Measurements from ENCODE around the gene FAM13C. TPM values are rescaled to one million over a fixed set of nuclear protein-coding genes. Genes with fewer than 3 reads are reported as not detected.

Gene FAM13C
- total RNA-seq, 1 donor from 2014 or later: 31.8 TPM

DNA sequence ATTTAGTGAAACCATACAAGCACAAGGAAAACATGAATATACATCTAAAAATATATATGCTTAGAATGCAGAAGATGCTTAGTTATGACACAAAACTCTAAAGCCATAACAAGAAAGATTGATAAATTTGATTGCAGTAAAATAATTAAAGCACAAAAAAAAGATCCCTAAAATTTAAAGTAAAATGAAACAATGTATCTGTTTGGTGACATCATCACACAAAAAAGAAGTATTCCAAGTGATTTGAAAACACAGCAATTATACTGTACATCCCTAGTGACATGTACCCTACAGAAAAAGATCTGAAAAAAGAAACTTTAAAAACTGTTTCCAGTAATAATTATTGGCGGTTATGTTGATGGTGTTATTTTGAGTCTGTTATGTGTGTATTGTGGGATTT, 148.2 kb downstream of the FAM13C start:
- Histone ChIP-seq H3K4me3 (ENCODE audit: low read length in 3 of 3) (no peak overlapping the region), H3K27me3 (ENCODE audit: control insufficient read depth in 3 of 3, insufficient read depth in 3 of 3, low read length in 3 of 3) (no peaks in the 10 kb centered on the region), H3K9me3 (ENCODE audit: control insufficient read depth in 3 of 3, low read length in 3 of 3) (no peaks in the 10 kb centered on the region), H3K36me3 (ENCODE audit: control insufficient read depth in 3 of 3, insufficient read depth in 3 of 3, low read length in 3 of 3) (no peaks in the 10 kb centered on the region), H3K4me1 (ENCODE audit: control insufficient read depth in 3 of 3, insufficient read depth in 3 of 3, low read length in 3 of 3) (no peaks in the 10 kb centered on the region), H3K27ac (ENCODE audit: low read depth, low read length) (no peak overlapping the region), H3K9ac (ENCODE audit: low read depth in 1 of 3, low read length in 3 of 3) (no peak overlapping the region)

DNA sequence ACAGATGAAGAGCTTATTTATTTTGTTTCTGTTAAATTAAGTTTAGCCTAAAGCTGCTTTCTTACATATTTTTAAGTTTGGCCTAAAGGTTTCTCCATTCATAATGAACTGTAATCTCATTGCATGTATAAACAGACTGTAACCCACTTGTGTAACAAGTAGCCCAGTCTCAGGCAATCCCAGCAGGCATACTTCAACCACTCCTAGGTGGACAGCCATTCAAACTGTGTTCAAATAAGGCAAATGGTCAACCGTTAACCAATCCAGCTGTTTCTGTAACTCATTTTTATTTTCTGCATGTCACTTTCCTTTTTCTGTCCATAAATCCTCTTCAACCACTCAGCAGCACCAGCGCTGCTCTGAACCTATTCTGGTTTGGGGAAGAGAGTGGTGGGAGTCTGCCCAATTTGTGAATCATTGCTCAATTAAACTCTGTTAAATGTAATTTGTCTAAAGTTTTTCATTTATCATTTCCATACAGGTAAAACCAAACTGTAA, 150.0 kb downstream of the FAM13C start:
- no peaks in the 10 kb centered on the region for H3K27me3 ChIP-seq (ENCODE audit: control insufficient read depth in 3 of 3, insufficient read depth in 3 of 3, low read length in 3 of 3)
- no peaks in the 10 kb centered on the region for H3K9me3 ChIP-seq (ENCODE audit: control insufficient read depth in 3 of 3, low read length in 3 of 3)
- no peak overlapping the region for H3K27ac ChIP-seq (ENCODE audit: low read depth, low read length)
- no peak overlapping the region for H3K4me3 ChIP-seq (ENCODE audit: low read length in 3 of 3)
- no peaks in the 10 kb centered on the region for H3K36me3 ChIP-seq (ENCODE audit: control insufficient read depth in 3 of 3, insufficient read depth in 3 of 3, low read length in 3 of 3)
- no peak overlapping the region for H3K9ac ChIP-seq (ENCODE audit: low read depth in 1 of 3, low read length in 3 of 3)
- H3K4me1 ChIP-seq (ENCODE audit: control insufficient read depth in 3 of 3, insufficient read depth in 3 of 3, low read length in 3 of 3): no peaks in the 10 kb centered on the region

DNA sequence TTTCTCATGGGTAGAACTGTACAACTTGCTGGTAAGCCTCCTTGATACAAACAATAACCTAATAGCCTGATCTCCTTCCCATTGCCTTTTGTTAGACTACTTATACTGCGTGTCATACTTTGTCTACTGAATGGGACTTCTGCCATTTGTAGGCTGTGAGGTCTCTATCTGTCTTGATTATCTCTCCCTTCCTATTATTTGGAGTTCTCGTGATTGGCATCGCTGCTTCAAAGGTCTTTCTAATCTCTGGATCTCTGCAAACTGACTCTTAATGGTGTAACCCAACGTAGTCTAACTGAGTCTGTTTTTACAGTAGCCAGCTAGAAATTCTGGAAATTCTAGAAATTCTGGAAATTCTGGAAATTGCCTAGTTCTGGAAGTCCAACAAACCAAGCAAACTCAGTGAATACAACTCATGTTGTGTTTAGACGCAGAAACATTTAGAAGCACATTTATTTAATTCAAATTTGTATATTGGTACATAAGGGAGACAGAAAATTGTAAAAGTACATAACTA, 156.1 kb downstream of the FAM13C start:
- Histone ChIP-seq H3K9ac (ENCODE audit: low read depth in 1 of 3, low read length in 3 of 3) (no peak overlapping the region), H3K9me3 (ENCODE audit: control insufficient read depth in 3 of 3, low read length in 3 of 3) (no peaks in the 10 kb centered on the region), H3K4me3 (ENCODE audit: low read length in 3 of 3) (no peak overlapping the region), H3K27ac (ENCODE audit: low read depth, low read length) (no peak overlapping the region), H3K36me3 (ENCODE audit: control insufficient read depth in 3 of 3, insufficient read depth in 3 of 3, low read length in 3 of 3) (no peaks in the 10 kb centered on the region), H3K27me3 (ENCODE audit: control insufficient read depth in 3 of 3, insufficient read depth in 3 of 3, low read length in 3 of 3) (no peaks in the 10 kb centered on the region), H3K4me1 (ENCODE audit: control insufficient read depth in 3 of 3, insufficient read depth in 3 of 3, low read length in 3 of 3) (no peaks in the 10 kb centered on the region)

Other genes starting within 250 kb of the FAM13C start
- 0.52 TPM for gene PHYHIPL, start 185.9 kb downstream of the FAM13C start, total RNA-seq